HG03342 (cell line): ENCODE measurements around the gene EFNB2.
A peak's percentile ranks its signal among the peaks of the same experiment; 100 is the strongest.

Source experiments
- ATAC-seq: cut with Tn5 transposase; IDR thresholded peaks from one replicate; pipeline ENCODE4 v1.9.1; 2021; ENCODE audit warnings: mild to moderate bottlenecking, moderate library complexity; ENCODE audit not compliant: unreplicated experiment

Gene EFNB2

DNA sequence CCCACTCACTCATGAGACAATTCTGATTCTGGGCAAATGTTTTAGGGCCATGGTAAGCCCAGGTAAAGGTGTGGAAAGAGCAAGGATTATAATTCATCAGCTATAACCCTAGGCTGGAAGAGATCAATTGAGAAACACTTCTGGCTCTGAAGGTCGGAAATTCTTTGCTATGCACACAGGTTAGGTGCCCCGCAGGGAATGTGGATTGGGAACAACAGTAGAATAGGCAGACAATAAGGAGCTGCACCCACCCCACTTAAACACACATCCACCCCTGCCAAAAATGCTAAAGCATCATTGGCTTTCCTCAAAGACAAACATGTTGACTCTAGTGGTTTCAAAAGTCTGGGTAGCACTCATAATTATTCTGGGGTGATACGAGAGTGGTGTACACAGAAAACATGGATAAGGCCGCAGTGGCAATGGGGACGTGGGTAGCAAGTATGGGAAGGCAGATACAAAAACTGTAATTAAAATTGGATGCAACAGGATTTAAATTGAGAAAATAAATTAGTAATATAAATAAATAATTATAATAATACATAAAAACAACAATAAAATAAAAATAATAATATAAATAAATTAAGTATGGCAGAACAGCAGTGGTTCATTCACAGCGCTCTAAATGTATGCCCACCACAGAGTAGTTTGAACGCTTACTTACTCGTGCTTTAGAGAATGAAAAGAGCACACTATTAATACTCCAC is 8.6 kb downstream of the EFNB2 start:
- ATAC-seq = no peak

DNA sequence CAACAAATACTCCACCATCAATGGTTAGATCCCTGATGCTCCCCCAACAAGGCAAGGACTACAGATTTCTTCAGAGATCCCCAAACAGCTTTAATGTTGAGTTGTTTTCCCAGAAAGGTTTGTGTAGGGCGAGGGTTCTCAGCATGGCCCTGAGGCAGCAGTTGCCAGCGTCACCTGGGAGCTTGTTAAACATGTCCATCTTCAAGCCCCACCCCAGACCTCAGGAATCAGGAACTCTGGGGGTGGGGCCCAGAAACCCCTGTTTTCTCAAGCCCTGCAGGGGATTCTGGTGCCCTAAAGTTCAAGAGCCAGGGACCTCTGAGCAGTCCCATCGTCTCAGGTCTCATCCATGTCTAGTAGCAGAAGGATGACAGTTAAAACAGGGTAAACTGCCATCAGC is 9.6 kb downstream of the EFNB2 start:
- no peak for ATAC-seq

DNA sequence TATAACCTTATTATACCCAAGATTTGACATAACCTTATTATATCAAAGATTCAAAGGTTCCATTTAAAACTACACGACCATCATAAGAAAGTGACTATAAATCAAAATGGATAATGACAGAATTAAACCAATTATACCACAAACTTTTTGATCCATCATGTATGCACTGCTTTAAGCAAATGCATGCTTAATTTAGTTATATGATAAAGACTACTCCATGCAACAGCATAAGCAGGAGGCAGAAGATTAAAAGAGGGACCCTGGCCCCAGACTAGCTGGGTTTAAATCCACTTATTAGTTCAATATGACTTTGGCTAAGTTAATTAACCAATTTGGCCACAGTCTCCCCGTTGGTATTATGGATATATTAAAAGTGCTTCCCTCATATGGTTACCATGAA is 11.4 kb downstream of the EFNB2 start:
- ATAC-seq = no peak

DNA sequence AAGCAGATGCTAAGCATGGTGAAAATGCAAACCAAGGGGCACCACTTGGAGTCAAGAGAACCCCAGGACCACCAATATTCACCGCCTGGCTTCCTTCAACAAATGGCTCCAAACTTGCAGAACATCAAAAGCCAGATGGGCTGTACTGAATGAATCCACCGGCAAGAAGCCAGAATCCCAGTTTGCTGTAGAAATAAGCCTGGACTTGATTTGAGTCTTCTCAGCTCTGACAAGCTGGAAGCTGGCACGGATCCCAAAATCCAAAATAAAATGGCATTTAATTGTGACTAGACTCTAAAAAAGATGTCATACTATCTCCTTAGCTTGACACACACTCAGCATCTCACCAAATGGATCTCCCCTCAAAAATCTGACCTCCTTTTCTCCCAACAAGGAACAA is 11.9 kb downstream of the EFNB2 start:
- no peak for ATAC-seq

DNA sequence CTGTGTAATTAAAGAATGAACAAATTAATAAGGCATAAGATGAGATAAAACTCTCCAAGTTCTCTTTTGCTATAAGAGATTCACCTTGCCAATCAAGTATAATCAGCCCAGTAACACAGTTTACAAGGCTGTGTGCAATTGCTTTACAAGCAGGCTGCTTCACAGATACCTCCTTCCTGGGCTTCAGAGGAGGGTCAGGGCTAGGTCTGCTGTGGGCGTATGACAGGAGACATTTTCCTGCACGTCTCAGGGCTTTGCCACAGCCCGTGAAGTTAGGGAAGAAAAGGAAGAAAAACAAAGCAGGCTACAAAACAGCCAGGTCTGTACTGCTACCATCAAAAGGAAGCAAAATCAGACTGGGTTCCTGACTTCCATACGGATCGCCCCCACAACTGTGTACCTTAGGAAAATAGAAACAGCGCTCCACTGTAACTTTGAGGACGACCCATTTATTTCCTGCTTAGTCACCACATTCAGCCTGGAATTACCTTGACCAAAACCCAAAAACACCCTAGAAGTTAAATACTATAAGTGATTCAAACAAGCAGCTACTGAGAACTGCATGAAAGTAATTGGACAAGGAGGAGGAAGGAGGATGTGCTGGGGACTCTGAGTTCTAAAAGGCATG is 12.4 kb downstream of the EFNB2 start:
- ATAC-seq = no peak

DNA sequence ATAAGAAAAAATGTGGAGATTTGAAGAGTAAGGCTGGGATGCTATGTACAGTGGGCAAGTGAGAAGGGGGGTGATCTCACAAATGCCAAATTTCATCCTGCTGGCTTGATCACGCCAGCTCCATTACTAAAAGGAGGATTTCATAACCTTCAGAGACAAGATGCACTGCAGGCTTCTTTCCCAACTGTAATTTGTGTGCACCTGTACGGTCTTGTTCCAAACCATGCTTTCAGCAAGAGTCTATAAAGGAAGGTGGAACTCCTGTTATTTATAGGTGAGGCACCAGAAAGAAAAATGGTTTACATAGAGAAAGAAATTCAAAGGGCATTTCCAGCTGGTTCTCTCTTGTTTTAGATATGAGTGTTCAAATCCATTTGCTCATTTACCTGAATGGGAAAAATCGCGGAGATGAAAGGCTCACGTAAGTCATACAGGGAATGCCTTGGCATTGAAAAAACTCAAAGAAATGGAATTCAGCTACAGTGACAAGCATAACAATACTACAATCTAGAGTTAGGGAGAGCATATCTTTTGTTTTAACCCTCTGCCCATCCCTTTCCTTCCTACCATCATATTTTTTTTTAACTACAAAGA is 13.3 kb downstream of the EFNB2 start:
- no peak for ATAC-seq

DNA sequence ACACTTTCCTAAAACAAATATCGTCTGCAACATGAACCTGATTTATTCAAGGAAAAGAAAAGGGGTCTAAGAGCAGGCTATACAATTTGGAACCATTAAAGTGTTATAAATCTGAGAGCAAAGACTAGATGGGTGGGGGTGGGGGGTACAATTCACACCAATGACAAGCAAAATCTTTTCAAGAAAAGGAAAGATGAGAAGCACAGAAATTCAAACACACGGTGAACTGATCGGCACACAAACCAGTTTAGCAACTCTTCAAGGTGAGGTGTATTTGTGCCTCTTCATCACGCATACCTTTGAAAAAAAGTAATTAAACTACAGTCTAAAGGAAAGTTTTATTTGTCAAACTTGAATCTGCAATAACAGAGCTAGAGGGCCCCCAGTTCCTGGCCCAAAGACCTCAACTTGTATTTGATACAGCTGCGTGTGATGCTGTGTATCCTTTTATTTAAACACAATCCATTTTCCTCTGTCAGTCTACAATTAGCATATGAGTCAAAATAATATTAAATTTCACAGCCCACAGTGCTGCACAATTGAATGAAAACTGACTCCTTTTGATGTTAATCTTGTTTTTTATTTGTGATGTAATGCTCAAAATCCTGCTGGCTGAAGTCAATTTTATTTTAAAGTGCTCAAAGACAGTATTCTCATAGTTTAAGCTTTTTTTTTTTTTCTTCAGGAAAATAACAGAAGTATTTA is 14.2 kb downstream of the EFNB2 start:
- no peak for ATAC-seq

DNA sequence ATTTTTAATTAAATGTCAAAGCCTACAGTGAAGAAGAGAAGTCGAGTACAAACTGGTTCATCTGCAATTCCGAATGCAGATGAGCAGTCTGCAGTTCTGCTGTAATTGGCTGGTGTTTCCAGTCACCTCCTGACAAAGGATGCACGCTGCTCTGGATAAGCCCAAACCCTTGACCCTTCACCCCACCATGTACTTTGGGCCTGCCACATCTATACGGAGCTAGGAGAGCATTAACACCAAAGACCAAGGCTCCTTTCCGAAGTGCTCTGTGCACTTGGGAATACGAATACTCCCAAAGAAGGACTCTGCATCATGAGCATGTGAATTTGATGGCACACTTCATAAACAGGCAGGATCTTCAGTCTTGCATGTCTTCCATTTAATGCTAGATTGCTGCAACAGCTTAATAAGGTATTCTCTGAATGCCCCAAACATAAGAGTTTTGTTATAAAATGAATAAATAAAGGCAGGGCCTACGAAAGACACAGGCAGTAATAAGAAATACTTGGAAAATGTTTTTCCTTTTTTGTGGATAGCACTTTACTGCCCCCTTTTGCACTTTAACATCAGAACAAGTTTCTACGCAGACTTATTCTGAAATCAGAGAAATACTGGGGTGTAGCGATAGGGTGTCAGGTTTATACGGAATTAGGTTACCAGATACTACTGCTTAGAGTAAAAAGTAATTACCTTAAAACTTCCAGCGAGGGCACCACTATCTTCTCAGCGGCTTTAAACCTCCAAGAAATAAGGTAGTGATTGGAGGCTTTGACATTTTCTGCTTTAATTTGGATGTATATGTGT is 15.0 kb downstream of the EFNB2 start:
- no peak for ATAC-seq

DNA sequence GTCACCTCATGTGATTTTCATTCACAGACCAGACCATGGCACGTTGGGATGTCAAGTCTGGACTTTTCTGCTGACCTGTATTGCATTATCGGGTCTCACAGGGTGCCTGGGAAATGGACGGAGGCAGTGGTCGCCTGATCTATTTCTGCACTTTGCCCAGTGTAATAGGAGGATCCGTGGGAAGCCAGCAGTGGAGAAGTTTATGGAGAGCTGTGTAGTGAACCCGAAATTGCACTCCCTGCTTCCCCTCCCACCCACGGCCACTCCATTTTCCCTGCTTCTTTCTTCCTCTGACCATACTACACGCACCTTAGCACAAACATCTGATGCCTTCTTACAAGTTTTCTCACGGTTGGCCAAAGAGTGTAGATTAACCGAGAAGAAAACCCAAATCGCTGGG is 16.9 kb downstream of the EFNB2 start:
- no peak for ATAC-seq

DNA sequence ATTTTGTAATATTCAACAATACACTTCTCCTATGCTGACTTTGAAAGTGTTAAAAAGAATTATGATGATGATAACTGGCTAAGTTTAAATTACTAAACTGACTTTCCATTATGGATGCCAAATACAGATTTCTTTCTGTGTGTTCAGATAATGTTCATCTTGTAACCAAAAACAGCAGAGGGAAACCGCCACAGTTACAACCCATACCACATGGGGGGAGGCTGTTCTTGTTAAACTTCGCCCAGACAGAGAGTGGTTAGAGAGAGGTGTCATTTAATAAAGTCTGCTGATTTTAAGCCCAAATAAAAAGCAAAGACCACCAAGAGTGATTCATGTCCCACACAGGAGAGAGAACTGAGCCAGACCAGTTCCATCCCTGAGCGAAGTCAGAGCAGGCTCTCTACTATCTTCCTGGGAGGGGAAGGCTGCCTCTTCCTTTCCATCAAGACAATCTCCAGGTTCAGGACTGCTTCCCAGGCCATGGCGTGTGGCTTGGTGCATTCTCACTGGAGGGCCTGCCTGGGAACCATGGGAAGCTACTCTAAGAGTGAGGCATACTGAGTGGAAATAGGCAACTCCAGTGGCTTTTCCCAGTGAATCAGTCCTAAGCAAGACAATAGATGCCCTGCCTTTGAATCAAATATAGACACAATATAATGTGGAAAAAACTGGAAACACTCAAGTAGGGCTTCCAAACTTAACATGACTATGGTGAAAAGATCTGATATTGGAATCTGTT is 18.2 kb downstream of the EFNB2 start:
- ATAC-seq = no peak

DNA sequence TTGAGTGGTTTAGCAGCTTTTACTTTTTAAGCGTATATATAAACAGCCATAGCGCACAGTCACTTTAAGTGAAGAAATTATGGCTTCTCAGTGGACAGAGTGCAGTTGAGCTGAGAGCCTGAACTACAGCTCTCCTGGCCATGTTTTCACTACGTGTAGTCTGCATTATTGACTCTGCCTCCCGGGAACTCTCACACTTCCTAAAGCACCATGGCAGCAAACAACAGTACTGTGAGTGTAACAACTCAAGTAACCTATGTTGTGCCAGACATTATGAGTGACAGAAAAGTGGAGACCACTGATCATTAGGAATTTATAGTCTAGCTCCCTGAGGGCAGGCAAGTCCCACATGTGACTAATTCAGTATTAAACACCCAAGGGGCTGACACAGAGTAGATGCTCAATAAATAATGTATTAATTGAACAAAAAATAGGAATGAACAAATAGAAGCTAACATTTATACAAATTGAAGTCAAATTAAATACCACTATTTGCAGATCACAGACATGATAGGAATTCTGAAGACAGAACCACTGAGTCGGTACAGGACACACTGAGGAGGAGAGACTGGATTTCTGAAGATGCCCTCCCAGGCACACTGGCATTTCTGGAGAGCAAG is 19.7 kb downstream of the EFNB2 start:
- no peak for ATAC-seq

DNA sequence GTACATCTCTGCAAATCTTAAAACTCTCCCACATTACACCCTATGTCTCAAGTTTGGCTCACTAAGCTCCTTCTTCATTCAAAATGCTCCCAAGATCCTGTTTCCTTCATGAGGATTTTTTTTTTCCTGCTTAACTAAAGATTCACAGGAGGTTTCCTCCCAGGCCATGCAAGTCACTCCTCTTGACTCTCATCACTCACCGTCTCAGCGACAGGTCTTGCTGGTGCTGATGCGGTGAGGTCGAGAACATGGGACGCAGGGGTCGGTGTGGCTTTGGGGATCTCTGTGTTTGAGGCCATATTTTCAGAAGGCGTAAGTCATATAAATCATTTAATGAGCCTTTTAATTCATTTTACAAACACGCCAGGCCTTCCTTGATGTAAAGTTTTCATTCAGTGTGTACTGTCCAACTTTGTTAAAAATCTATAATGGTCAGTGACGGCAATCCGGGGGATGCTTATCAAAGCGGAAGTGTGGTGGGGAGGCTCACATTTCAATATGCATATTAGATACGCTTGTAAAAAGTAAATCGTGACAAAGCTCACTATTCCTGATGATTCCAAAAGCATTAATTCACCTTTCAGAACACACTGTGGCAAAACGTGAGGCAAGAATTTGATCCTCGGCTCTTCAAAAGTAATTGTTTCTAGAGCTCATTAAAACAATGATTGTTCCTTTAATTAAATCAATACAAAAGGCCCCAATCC is 20.4 kb downstream of the EFNB2 start:
- ATAC-seq = no peak

DNA sequence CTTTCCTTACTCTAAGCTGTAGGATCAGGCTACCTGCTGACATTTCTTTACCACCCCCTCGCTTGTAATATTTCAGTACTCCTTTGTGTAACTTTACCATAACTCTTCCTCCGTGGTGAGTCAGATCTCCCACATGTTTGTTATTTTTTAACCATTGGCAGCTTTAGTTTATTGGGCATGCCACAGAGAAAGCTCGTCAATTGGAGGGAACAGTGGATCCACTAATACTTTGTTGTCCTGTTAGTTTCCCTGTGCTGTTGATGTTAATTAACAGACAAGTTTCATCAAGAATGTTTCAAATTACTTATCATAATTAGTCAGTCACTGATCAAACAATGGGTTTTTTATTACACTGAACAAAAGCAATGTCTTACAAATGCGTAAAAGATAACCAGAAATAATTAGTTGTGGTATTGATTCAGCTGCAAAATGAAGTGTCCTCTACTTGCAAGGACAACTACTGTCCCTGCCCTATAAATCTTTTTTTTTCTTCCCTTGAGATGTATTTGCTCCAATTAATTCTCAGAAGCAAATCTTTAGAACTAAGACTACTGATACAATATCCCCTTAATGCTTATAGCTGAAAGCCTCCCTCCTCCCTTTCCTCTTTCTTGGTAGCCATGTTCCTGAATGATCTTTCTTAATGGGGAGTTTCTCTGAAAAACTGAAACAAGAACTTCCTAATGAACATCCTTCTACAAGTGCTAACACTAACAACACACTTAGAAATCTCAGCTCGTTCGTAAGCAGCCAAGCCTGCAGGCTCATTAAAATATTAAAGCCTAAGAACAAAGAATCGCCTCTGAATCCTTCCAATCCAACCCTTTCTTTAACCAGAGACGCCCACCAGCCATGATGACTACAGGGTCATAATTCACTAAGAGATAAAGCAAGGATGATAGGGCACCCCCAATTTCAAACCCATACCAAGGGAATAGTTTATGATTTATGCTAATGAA is 22.2 kb downstream of the EFNB2 start:
- ATAC-seq = no peak

DNA sequence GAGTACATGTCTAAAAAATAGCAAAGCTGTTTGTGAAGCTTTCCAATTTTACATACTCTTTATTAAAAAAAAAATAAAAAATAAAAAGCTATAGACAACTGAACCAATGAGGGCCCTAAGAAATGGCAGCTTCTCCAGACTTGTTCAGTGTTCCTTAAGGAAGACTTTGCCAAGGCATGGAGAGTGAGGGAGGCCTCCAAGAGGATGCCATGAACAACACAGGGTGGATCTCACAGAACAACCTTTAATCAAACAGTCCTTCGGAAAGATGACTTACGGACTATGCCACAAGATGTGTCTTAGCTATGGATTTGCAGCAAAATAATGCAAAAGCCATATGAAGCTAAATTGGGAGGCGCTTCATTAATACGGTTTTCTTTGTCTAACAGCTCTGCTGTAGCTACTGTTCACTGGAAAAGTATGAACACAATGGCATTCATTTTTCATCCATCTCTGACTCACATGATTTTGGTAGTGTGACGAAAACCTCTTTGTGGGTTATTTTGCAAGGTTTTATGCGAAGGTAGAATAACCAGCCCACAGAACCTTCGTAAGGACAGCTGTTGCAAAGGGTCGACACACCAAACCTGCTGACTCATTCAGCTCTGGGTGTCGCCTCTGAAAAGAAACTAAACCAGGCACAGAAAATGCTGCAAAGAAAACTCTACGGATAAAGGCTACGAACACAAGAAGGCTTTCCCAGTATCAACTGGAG is 27.7 kb downstream of the EFNB2 start:
- ATAC-seq = peak; percentile 95

DNA sequence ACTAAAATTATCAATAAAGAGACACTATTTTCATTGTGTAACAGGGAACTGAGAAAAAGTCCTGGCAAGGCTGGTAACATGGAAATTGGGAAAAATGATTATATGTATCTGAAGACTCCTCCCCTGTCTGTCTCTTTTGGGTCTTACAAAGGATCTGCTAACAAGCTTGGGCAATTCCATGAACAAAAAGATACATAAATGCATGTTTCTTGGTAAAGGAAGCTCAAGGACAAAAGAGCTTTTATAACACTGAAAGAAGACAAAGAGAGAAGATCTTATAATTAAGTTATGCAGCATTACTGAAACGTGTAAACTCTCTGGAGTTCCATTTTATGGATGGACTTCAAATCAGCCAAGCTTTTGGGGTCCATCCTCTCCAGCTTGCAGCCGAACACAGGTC is 29.2 kb downstream of the EFNB2 start:
- no peak for ATAC-seq

DNA sequence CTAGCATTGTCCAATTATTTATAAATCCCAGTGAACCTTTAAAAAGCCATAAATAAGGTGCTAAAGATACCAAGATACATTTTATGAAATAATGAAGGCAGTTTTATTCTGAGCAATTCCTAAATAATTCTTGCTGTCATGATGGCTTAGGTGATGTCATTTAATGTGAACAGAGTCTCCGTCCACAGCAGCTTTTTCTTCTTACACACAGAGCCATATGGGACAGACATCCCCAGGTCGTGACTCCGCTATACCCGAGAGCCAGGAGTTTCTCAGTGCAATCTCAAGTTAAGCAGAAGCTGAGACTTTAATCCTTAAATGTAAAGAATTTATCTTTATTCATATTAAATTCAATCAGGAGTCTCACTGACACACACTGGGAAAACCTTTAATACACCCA is 29.7 kb downstream of the EFNB2 start:
- no peak for ATAC-seq

DNA sequence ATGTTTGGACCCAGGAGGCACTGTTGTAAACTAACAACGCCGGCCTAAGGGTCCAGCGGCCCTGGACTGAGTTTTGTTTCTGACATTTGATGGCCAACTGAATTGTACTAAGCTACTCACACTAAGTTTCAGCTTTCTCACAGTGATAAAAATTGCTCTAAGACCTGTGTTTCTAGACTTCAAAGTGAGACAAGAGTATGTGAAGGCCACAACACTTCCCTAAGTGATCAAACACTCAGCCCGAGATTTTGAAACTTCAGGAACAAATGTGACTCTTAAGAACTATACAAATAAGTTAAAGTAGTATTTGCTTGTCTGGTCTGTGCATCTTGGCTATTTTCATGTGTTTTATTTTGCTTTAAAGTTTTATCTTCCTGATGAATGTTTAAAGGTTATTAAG is 30.2 kb downstream of the EFNB2 start:
- ATAC-seq = no peak
